CMK (cell line): ENCODE measurements around the gene CCDC112.

Experiments used
- DNase-seq: peaks from one replicate; pipeline ENCODE4 v3.0.0-alpha.2; 2010; ENCODE audit warnings: low read depth

Gene CCDC112

GRCh38 chr5:115317736-115318135 lies 21.3 kb upstream of the CCDC112 start:
- no peak for DNase-seq

- no peak for DNase-seq
These were observed 20.9 kb upstream of the CCDC112 start for GRCh38 chr5:115317320-115317719.

- DNase-seq = no peak
These were observed 17.2 kb upstream of the CCDC112 start for GRCh38 chr5:115313632-115314031.

- DNase-seq = no peak
These were observed 16.6 kb upstream of the CCDC112 start for GRCh38 chr5:115313052-115313451.

- DNase-seq = no peak
These were observed 13.4 kb upstream of the CCDC112 start for GRCh38 chr5:115309751-115310370.

- no peak for DNase-seq
These were observed 12.4 kb upstream of the CCDC112 start for GRCh38 chr5:115308815-115309214.

- no peak for DNase-seq
These were observed 9.6 kb upstream of the CCDC112 start for GRCh38 chr5:115306011-115306536.

GRCh38 chr5:115304496-115304895 lies 8.0 kb upstream of the CCDC112 start:
- no peak for DNase-seq

GRCh38 chr5:115298811-115299210 lies 2.4 kb upstream of the CCDC112 start:
- DNase-seq = no peak

GRCh38 chr5:115297031-115297430 lies 577 bp upstream of the CCDC112 start:
- no peak for DNase-seq

GRCh38 chr5:115295777-115296123 lies 704 bp downstream of the CCDC112 start:
- no peak for DNase-seq

GRCh38 chr5:115291397-115291796 lies 5.1 kb downstream of the CCDC112 start:
- DNase-seq = no peak

- no peak for DNase-seq
These were observed 7.3 kb downstream of the CCDC112 start for GRCh38 chr5:115289104-115289503.

- DNase-seq = no peak
These were observed 12.4 kb downstream of the CCDC112 start for GRCh38 chr5:115284021-115284420.

GRCh38 chr5:115282131-115282530 lies 14.3 kb downstream of the CCDC112 start:
- DNase-seq = no peak

GRCh38 chr5:115274584-115274983 lies 21.9 kb downstream of the CCDC112 start:
- no peak for DNase-seq

GRCh38 chr5:115272297-115272958 lies 24.0 kb downstream of the CCDC112 start:
- no peak for DNase-seq

GRCh38 chr5:115271295-115272050 lies 25.0 kb downstream of the CCDC112 start:
- DNase-seq = no peak

GRCh38 chr5:115267617-115268016 lies 28.8 kb downstream of the CCDC112 start:
- no peak for DNase-seq

- no peak for DNase-seq
These were observed 31.2 kb downstream of the CCDC112 start for GRCh38 chr5:115265220-115265619.

GRCh38 chr5:115264786-115265185 lies 31.7 kb downstream of the CCDC112 start:
- no peak for DNase-seq

- DNase-seq = no peak
These were observed 33.4 kb downstream of the CCDC112 start for GRCh38 chr5:115263078-115263380.

GRCh38 chr5:115262321-115263077 lies 34.0 kb downstream of the CCDC112 start, which contains the start of gene PGGT1B:
Gene PGGT1B, minus strand, starts transcription at chr5:115262877. Its CDS starts 26 bp downstream, at chr5:115262851.
- DNase-seq = peak; percentile 58
